ENCODE data around the gene GLIPR2.
"Not testable (repeated sequence)": the region's sequence is repeated elsewhere in the genome, so short reads cannot be mapped to it uniquely, and the experiment has no call there.

GLIPR2 gene, protein sequence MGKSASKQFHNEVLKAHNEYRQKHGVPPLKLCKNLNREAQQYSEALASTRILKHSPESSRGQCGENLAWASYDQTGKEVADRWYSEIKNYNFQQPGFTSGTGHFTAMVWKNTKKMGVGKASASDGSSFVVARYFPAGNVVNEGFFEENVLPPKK

GRCh38 chr9:36136272-36136893, at the start of gene GLIPR2:
Gene GLIPR2 (plus strand): TSS chr9:36136733. CDS start chr9:36136779, 46 bp downstream.
- DNase-seq = peak; percentile 80

DNA sequence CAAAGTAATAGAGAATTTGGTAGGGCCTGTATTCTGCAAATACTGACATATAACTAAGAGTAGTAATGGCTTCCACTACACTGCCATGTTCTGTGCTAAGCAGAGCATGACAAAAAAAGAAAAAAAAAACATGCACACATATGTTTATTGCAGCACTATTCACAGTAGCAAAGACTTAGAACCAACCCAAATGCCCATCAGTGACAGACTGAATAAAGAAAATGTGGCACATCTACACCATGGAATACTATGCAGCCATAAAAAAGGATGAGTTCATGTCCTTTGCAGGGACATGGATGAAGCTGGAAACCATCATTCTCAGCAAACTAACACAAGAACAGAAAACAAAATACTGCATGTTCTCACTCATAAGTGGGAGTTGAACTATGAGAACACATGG, 49.5 kb upstream of the GLIPR2 start:
- DNase-seq = not testable (repeated sequence)

- no peak for DNase-seq
Measured at GRCh38 chr9:36088020-36088419, 48.5 kb upstream of the GLIPR2 start.

DNA sequence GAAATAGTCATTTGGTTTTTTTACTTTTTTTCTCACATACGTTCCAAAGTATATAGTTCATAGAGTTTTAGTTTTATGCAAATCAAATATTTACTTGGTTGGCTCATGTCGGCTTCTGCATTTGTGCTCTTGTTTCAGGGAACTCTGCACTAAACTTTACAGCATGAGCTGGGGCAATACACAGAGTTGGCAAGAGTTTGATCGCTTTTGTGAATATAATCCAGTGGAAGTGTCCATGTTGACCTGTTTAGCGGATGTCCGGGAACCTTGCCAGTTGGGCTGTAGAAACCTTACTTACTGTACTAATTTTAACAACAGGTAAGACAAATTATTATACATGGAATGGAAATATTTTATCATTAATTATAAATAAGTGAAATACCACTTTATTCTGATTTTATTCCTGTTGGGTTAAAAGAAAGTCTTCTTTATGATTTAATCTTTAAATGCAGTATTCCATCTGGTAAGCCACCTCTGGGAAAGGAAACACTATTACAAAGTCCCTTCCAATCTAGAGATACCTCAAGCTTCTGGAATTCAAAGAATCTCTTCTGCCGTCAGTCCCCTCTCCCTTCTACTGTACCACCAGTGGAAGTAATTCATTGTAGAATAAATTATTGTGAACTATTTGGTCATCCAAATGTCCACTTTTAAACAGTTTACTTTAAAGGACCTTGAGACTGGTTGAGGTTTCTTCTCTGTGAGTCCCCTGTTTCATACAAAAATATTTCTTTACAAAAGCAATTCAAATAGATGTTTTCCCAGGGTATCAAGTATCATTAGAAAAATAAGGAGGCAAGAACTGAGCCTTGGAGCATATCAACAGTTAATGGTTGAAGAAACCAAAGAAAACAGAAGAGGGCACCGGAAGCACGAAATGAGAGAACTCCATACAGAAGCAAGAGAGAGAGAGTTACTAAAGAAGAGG, 45.2 kb upstream of the GLIPR2 start:
- no peak for DNase-seq

- no peak for DNase-seq
Measured at GRCh38 chr9:36092014-36092413, 44.5 kb upstream of the GLIPR2 start.

DNA sequence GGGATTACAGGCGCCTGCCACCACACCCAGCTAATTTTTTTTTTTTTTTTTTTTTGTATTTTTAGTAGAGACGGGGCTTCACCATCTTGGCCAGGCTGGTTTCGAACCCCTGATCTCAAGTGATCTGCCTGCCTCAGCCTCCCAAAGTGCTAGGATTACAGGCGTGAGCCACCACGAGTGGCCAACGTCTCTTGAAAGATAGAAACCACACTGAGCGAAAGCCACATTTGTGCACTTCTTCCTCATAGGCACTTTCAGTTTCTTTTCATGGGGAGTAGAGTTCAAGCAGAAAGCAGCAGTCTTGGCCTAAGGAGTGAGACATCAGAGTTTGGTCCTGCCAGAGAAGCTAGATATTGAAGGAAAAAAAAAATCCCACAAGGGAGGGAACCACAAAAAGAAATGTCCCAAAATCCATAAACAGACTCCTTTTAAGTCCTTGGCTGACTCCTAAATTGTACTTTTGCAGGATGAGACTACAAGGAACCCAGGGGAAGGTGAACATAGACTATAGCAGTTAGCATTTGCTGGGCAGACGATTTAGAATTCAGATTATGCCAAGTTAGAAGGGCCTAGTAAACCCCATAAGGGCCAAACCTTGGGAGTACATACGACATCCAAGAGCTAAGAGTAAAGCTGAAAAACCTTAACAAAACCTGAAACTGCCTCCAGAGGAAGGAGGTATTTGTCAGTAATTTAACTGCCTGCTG, 43.9 kb upstream of the GLIPR2 start:
- DNase-seq = no peak

- DNase-seq = no peak
Measured at GRCh38 chr9:36093384-36093783, 43.1 kb upstream of the GLIPR2 start.

DNA sequence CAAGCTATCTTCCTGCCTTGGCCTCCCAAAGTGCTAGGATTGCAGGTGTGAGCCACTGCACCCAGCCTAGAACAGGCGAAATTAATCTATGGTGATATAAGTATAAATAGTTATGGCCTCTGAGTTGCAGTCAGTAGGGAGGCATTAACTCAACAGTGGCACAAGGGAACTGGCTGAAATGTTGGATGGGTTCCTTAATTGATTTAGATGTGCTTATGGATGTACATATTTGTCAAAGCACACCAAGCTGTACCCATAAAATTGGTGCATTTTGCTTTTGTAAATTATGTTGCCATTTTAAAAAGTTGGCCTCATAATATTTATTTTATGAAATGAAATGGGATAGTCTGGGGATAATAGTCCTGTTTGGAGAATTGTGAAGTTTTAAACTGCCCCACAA, 36.8 kb upstream of the GLIPR2 start:
- no peak for DNase-seq

DNA sequence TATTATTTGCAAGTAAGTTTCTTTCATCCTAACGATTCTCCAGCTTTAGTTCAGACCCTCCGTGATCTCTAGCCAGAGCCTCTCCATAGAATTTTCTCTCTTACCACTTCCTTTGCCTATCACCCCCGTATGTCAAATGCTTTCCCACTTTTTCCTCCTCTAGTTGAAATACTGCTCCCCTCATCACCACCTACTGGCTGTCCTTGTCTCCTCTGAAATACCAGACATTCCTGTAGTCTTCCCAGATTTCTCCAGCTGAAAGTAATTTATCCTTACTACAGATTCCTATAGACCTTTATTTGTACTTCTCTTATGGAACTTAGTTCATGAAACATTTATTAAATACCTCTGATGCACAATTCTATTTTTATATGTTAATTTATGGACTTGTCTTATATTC, 36.0 kb upstream of the GLIPR2 start:
- no peak for DNase-seq

DNA sequence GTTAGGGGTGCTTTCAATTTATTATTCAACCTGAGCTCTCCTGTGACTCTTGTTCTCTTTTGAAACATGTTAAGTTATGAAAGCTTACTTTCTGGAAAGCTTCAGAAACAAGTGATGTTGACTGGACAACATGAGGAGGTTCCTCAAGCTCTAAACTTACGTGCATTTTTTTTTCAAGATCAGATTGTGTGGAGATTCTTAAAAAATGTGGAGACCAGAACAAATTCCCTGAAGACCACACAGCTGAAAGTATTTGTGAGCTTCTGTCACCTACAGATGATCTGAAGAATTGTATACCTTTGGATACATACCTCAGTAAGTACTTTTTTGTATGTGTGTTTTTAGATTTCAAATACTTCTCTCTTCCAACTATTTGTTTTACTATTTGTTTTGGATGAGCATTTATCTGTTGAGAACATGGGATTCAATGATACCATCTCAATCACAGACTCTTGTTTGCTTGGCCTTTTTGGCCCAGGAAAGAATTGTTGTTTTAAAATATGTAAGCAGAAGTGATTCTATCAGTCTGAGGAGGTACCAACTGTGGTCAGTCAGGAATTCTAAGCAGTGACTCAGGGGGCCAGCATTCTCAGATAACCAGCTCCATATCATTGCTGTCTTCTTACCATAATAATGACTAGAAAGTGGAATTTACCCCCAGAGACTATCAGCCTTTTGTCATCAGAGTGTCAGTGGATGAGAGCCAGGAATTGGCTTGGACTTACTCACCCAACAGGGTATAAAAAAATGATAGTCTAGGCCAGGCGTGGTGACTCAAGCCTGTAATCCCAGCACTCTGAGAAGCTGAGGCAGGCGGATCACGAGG, 34.4 kb upstream of the GLIPR2 start:
- DNase-seq = no peak

DNA sequence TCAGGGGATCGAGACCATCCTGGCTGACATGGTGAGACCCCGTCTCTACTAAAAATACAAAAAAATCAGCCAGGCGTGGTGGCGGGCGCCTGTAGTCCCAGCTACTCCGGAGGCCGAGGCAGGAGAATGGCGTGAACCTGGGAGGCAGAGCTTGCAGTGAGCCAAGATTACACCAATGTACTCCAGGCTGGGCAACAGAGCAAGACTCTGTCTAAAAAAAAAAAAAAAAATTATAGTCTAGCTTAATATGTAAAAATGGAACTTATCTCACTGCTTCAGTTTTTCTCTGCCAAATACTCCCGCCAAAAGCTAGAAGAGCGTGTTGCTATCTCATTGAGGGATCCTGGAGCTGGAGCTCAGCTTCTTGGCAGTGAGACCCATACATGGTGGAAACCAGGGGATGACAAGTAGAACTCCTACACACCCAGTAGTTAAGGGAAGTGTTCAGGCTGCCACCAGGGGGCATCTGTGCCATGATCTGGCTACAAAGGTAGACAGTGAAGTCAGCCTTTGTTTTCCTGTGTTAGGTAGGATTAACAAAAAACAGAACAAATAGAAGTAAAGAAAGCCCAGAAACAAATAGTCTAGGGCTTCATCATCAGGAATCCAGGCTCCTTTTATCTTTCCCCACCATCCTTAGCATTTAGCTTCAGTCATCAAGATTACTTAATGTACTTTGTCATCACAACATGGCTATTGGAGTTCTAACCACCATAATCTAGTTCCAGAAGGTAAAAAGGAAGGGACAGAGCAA, 33.6 kb upstream of the GLIPR2 start:
- peak; percentile 73 for DNase-seq

- DNase-seq = no peak
Measured at GRCh38 chr9:36109071-36109470, 27.5 kb upstream of the GLIPR2 start.

DNA sequence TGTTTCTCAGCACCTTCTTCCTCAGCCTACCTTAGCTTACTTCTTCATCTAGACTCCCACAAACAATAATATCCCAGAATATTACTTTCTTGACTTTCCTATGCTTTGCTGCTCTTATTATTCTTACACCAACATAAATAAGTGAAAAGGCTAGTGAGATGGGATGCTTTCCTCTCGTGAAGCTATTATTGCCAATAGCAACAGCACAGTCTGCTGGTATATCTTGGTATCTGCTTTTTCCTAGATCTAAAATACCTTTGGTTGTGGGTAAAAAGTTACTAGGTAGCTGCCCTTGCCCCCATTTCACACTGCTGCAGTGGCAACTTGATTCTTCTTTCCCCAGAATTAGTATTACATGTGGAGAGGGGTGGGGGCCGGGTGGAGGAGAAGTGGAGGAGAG, 26.1 kb upstream of the GLIPR2 start:
- DNase-seq = no peak

DNA sequence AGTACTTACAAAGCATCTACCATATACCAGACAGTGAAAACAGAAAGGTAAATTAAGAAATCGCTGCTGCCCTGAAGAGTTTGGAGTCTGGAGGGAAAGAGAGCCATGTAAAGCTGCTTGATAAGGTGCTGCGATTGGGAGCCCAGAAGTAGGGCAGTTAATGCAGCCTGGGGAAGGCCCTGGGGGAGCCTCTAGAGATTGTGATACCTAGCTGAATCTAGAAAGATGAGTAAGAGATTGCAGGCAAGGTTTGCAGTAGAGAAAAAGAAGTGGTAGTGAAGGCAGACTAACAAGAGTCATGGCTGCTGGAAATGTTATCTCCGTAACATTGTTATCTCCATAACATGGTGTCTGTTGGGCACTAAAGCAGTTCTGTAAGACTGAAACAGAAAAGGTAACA, 24.0 kb upstream of the GLIPR2 start:
- DNase-seq = no peak

- no peak for DNase-seq
Measured at GRCh38 chr9:36113999-36114398, 22.5 kb upstream of the GLIPR2 start.

GRCh38 chr9:36116593-36116992, 19.9 kb upstream of the GLIPR2 start:
- DNase-seq = no peak

DNA sequence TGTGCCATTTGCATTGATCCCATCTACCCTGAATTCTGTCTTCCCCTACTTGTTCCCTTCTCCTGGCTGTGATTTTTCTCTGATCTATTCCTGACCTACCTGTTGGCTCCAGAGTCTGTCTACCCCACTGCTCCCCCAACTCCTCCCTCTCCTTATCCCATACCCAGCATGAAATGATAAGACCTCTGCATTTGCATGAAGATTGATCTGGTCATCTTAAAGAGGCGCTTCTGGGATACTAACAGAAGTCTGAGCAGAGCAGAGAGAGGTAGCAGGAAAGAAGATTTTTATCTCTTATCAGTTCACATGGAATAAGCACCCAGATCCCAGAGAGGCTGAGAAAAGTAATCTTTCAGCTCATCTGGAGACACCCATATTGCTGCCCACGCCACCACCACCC, 18.3 kb upstream of the GLIPR2 start:
- no peak for DNase-seq

DNA sequence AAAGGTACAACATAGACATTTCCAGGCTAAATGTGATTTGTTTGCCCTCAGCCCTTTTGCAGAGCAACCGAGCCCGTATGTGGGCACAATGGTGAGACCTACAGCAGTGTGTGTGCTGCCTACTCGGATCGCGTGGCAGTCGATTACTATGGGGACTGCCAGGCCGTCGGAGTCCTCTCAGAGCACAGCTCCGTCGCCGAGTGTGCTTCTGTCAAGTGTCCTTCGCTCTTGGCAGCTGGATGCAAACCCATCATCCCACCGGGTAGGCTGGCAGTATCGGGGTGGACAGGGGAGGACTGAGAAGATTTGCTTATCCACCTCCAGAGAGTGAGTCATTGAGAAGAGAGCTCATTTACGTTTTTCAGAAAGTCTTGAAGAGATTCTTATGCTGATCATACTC, 17.8 kb upstream of the GLIPR2 start:
- DNase-seq = no peak

GRCh38 chr9:36119476-36119875, 17.1 kb upstream of the GLIPR2 start:
- no peak for DNase-seq

GRCh38 chr9:36120705-36121104, 15.8 kb upstream of the GLIPR2 start:
- no peak for DNase-seq

GRCh38 chr9:36121971-36122370, 14.6 kb upstream of the GLIPR2 start:
- DNase-seq = no peak

- DNase-seq = no peak
Measured at GRCh38 chr9:36123515-36123914, 13.0 kb upstream of the GLIPR2 start.

Data from midbrain (tissue), 1 donor.